NT2/D1 (cell line): ENCODE results near the gene DSG2.

Experiments used
- DNase-seq: peaks from one replicate; pipeline ENCODE4 v3.0.0-alpha.2; 2011; ENCODE audit warnings: low read depth, low spot score
- H3K27me3 ChIP-seq: 2 replicates; pipeline ENCODE4 v1.6.0; 2011; ENCODE audit warnings: mild to moderate bottlenecking; ENCODE audit not compliant: insufficient read length, insufficient read depth
- H3K36me3 ChIP-seq: 2 replicates; pipeline ENCODE4 v1.6.1; 2011; ENCODE audit warnings: mild to moderate bottlenecking, low read length, mixed read lengths; ENCODE audit not compliant: insufficient read depth, insufficient read length
- H3K4me1 ChIP-seq: 2 replicates; pipeline ENCODE4 v1.5.1; 2011; ENCODE audit not compliant: insufficient read depth, insufficient read length
- H3K4me3 ChIP-seq: 2 replicates; pipeline ENCODE4 v1.5.1; 2011; ENCODE audit warnings: low read depth; ENCODE audit not compliant: insufficient read length
- H3K9ac ChIP-seq: 2 replicates; pipeline ENCODE4 v1.6.0; 2011; ENCODE audit warnings: low read depth; ENCODE audit not compliant: insufficient read length
- H3K9me3 ChIP-seq: 2 replicates; pipeline ENCODE4 v1.5.1; 2011; ENCODE audit warnings: mild to moderate bottlenecking, low read length; ENCODE audit not compliant: insufficient read depth
- SUZ12 ChIP-seq: IDR thresholded peaks from 2 replicates; pipeline ENCODE4 v1.6.1; 2011; ENCODE audit not compliant: insufficient read length, insufficient read depth; ENCODE audit errors: extremely low read depth
- YY1 ChIP-seq: IDR thresholded peaks from 2 replicates; pipeline ENCODE4 v1.6.1; 2011; ENCODE audit not compliant: insufficient read length, insufficient read depth
- ZNF274 ChIP-seq: IDR thresholded peaks from 2 replicates; pipeline ENCODE4 v1.6.1; 2011; ENCODE audit warnings: mild to moderate bottlenecking, low read depth, low read length

DSG2 gene

GRCh38 chr18:31572368-31572767, 74.4 kb downstream of the DSG2 start:
- Histone ChIP-seq H3K9ac (no peak overlapping the region), H3K4me1 (peaks cover 3% of the 10 kb centered on the region), H3K4me3 (no peak overlapping the region), H3K36me3 (no peaks in the 10 kb centered on the region), H3K9me3 (no peaks in the 10 kb centered on the region), H3K27me3 (no peaks in the 10 kb centered on the region)
- TF ChIP-seq YY1 (no peak), SUZ12 (no peak), ZNF274 (no peak)
- no peak for DNase-seq

- Histone ChIP-seq H3K9me3 (no peaks in the 10 kb centered on the region), H3K36me3 (no peaks in the 10 kb centered on the region), H3K27me3 (no peaks in the 10 kb centered on the region), H3K4me3 (no peak overlapping the region), H3K9ac (no peak overlapping the region), H3K4me1 (peaks cover 3% of the 10 kb centered on the region)
- DNase-seq = no peak
- TF ChIP-seq ZNF274 (no peak), YY1 (no peak), SUZ12 (no peak)
Observed at GRCh38 chr18:31573051-31573450, 75.1 kb downstream of the DSG2 start.

GRCh38 chr18:31574359-31574758, 76.4 kb downstream of the DSG2 start:
- no peaks in the 10 kb centered on the region for H3K27me3 ChIP-seq
- no peaks in the 10 kb centered on the region for H3K9me3 ChIP-seq
- no peak for DNase-seq

GRCh38 chr18:31575515-31576257, 77.7 kb downstream of the DSG2 start:
- Histone ChIP-seq H3K4me1 (peaks cover 3% of the 10 kb centered on the region), H3K36me3 (no peaks in the 10 kb centered on the region), H3K9me3 (no peaks in the 10 kb centered on the region), H3K27me3 (no peaks in the 10 kb centered on the region), H3K4me3 (no peak overlapping the region), H3K9ac (no peak overlapping the region)
- TF ChIP-seq SUZ12 (no peak), ZNF274 (no peak), YY1 (no peak)
- DNase-seq = no peak

More at GRCh38 chr18:31574359-31574758, 76.4 kb downstream of the DSG2 start:
- Histone ChIP-seq H3K9ac (no peak overlapping the region), H3K4me1 (peaks cover 3% of the 10 kb centered on the region), H3K4me3 (no peak overlapping the region), H3K36me3 (no peaks in the 10 kb centered on the region)
- TF ChIP-seq SUZ12 (no peak), ZNF274 (no peak), YY1 (no peak)

GRCh38 chr18:31576670-31577069, 78.7 kb downstream of the DSG2 start:
- Histone ChIP-seq H3K9me3 (no peaks in the 10 kb centered on the region), H3K36me3 (no peaks in the 10 kb centered on the region), H3K4me1 (peaks cover 3% of the 10 kb centered on the region), H3K9ac (no peak overlapping the region), H3K27me3 (no peaks in the 10 kb centered on the region), H3K4me3 (no peak overlapping the region)
- no peak for DNase-seq
- TF ChIP-seq ZNF274 = no peak
- no peak for TF ChIP-seq YY1
- no peak for TF ChIP-seq SUZ12

GRCh38 chr18:31577195-31577594, 79.2 kb downstream of the DSG2 start:
- Histone ChIP-seq H3K27me3 (no peaks in the 10 kb centered on the region), H3K9ac (no peak overlapping the region), H3K36me3 (no peaks in the 10 kb centered on the region), H3K4me3 (no peak overlapping the region), H3K9me3 (no peaks in the 10 kb centered on the region), H3K4me1 (peaks cover 2% of the 10 kb centered on the region)
- DNase-seq = no peak
- TF ChIP-seq SUZ12 = no peak
- no peak for TF ChIP-seq ZNF274
- no peak for TF ChIP-seq YY1

GRCh38 chr18:31578126-31578525, 80.1 kb downstream of the DSG2 start:
- Histone ChIP-seq H3K27me3 (no peaks in the 10 kb centered on the region), H3K9ac (no peak overlapping the region), H3K4me3 (no peak overlapping the region), H3K36me3 (no peaks in the 10 kb centered on the region), H3K4me1 (no peaks in the 10 kb centered on the region), H3K9me3 (no peaks in the 10 kb centered on the region)
- TF ChIP-seq YY1 (no peak), SUZ12 (no peak), ZNF274 (no peak)
- no peak for DNase-seq

- Histone ChIP-seq H3K9me3 (no peaks in the 10 kb centered on the region), H3K4me3 (no peak overlapping the region), H3K4me1 (no peaks in the 10 kb centered on the region), H3K9ac (no peak overlapping the region), H3K36me3 (no peaks in the 10 kb centered on the region), H3K27me3 (no peaks in the 10 kb centered on the region)
- DNase-seq = no peak
- TF ChIP-seq SUZ12 (no peak), YY1 (no peak), ZNF274 (no peak)
Observed at GRCh38 chr18:31579375-31579774, 81.4 kb downstream of the DSG2 start.
